KG1 (cell line): Measurements from ENCODE around the gene UBTFL1.
A peak's percentile ranks its signal among the peaks of the same experiment; 100 is the strongest.
"Not testable (repeated sequence)": the region's sequence is repeated elsewhere in the genome, so short reads cannot be mapped to it uniquely, and the experiment has no call there.

Source experiments
- DNase-seq: peaks from one replicate; lab custom pipeline; 2025; lab: John Stamatoyannopoulos, UW

The UBTFL1 gene

GRCh38 chr11:90085650-90086049 is at the start of gene UBTFL1:
Gene UBTFL1, plus strand, starts transcription at chr11:90085950. Its CDS starts 0 bp downstream, at chr11:90085950.
- not testable (repeated sequence) for DNase-seq

- not testable (repeated sequence) for DNase-seq
These were observed 34.0 kb upstream of the UBTFL1 start for GRCh38 chr11:90051591-90052209.

- not testable (repeated sequence) for DNase-seq
These were observed 33.4 kb upstream of the UBTFL1 start for GRCh38 chr11:90052311-90052710.

GRCh38 chr11:90053545-90053944 is 32.2 kb upstream of the UBTFL1 start:
- not testable (repeated sequence) for DNase-seq

- not testable (repeated sequence) for DNase-seq
These were observed 3.0 kb downstream of the UBTFL1 start for GRCh38 chr11:90088731-90089130.

GRCh38 chr11:90095230-90095924 is 9.6 kb downstream of the UBTFL1 start:
- DNase-seq = not testable (repeated sequence)

- not testable (repeated sequence) for DNase-seq
These were observed 12.5 kb downstream of the UBTFL1 start for GRCh38 chr11:90098261-90098660.

GRCh38 chr11:90100431-90100830 is 14.7 kb downstream of the UBTFL1 start:
- DNase-seq = no peak

GRCh38 chr11:90113541-90113940 is 27.8 kb downstream of the UBTFL1 start:
- DNase-seq = peak; percentile 20

GRCh38 chr11:90120191-90120590 is 34.4 kb downstream of the UBTFL1 start:
- no peak for DNase-seq

GRCh38 chr11:90124371-90124770 is 38.6 kb downstream of the UBTFL1 start:
- DNase-seq = no peak

- DNase-seq = no peak
These were observed 39.2 kb downstream of the UBTFL1 start for GRCh38 chr11:90124946-90125345.

- DNase-seq = no peak
These were observed 48.1 kb downstream of the UBTFL1 start for GRCh38 chr11:90133560-90134477.

- no peak for DNase-seq
These were observed 48.8 kb downstream of the UBTFL1 start, which contains the start of gene NAALAD2 for GRCh38 chr11:90134478-90135003. Gene NAALAD2, plus strand, starts transcription at chr11:90134663. Its CDS starts 96 bp downstream, at chr11:90134759.

- DNase-seq = no peak
These were observed 49.3 kb downstream of the UBTFL1 start for GRCh38 chr11:90135016-90135415.
